Measurements from ENCODE around the gene NAP1L5.
A peak's percentile ranks its signal among the peaks of the same experiment; 100 is the strongest.

NAP1L5 gene

GRCh38 chr4:88697588-88698329, at the start of gene NAP1L5:
Gene NAP1L5, minus strand, starts transcription at chr4:88697829. Its CDS starts 75 bp downstream, at chr4:88697754.
- peak; percentile 53 for DNase-seq

GRCh38 chr4:88747351-88747750, 49.7 kb upstream of the NAP1L5 start:
- DNase-seq: no peak

- no peak for DNase-seq
Measured at GRCh38 chr4:88746206-88746605, 48.6 kb upstream of the NAP1L5 start.

- no peak for DNase-seq
Measured at GRCh38 chr4:88745581-88746163, 48.0 kb upstream of the NAP1L5 start.

GRCh38 chr4:88745175-88745574, 47.5 kb upstream of the NAP1L5 start:
- no peak for DNase-seq

GRCh38 chr4:88744609-88745008, 47.0 kb upstream of the NAP1L5 start:
- no peak for DNase-seq

GRCh38 chr4:88743696-88744095, 46.1 kb upstream of the NAP1L5 start:
- DNase-seq: no peak

GRCh38 chr4:88742561-88742960, 44.9 kb upstream of the NAP1L5 start:
- no peak for DNase-seq

GRCh38 chr4:88738180-88738579, 40.6 kb upstream of the NAP1L5 start:
- DNase-seq: no peak

GRCh38 chr4:88737307-88737941, 39.8 kb upstream of the NAP1L5 start:
- no peak for DNase-seq

GRCh38 chr4:88736264-88736663, 38.6 kb upstream of the NAP1L5 start:
- DNase-seq: no peak

GRCh38 chr4:88735564-88735963, 37.9 kb upstream of the NAP1L5 start:
- no peak for DNase-seq

- DNase-seq: no peak
Measured at GRCh38 chr4:88734403-88734949, 36.8 kb upstream of the NAP1L5 start.

- DNase-seq: no peak
Measured at GRCh38 chr4:88732714-88733368, 35.2 kb upstream of the NAP1L5 start.

- DNase-seq: no peak
Measured at GRCh38 chr4:88731381-88731780, 33.8 kb upstream of the NAP1L5 start.

GRCh38 chr4:88730811-88731210, 33.2 kb upstream of the NAP1L5 start:
- no peak for DNase-seq

- DNase-seq: no peak
Measured at GRCh38 chr4:88729146-88729760, 31.6 kb upstream of the NAP1L5 start.

GRCh38 chr4:88728146-88728545, 30.5 kb upstream of the NAP1L5 start:
- no peak for DNase-seq

- no peak for DNase-seq
Measured at GRCh38 chr4:88725986-88726385, 28.4 kb upstream of the NAP1L5 start.

- DNase-seq: no peak
Measured at GRCh38 chr4:88725143-88725542, 27.5 kb upstream of the NAP1L5 start.

- DNase-seq: no peak
Measured at GRCh38 chr4:88724406-88724805, 26.8 kb upstream of the NAP1L5 start.

GRCh38 chr4:88722828-88723227, 25.2 kb upstream of the NAP1L5 start:
- DNase-seq: no peak

- no peak for DNase-seq
Measured at GRCh38 chr4:88722276-88722780, 24.7 kb upstream of the NAP1L5 start.

All from CD4-positive, alpha-beta T cell treated with Interleukin-4 for 4 hours (primary cell).